DMS153 (cell line): ENCODE results near the gene WWOX.

Experiments used
- DNase-seq: peaks from one replicate; lab custom pipeline; 2025; lab: John Stamatoyannopoulos, UW

The WWOX gene

DNA sequence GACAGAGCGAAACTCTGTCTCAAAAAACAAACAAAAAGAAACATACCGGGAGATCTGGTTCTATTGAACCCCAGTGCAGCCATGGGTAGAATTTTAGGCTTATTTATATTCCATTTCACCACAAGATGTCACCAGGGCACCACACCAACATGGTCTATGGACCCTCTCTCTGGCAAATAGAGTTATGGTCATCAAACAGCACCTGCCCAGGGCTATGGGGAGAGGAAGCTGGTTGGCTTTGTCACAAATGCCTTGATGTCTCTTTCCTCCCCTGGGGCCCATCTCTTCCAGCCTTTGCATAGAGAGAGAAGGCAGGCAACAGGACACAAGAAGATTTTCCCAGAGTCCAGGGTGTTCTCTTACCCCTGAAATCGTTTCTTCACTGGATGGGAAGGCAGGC lies 128.4 kb downstream of the WWOX start:
- DNase-seq: no peak

- no peak for DNase-seq
These were observed 129.2 kb downstream of the WWOX start for GRCh38 chr16:78228704-78229103.

DNA sequence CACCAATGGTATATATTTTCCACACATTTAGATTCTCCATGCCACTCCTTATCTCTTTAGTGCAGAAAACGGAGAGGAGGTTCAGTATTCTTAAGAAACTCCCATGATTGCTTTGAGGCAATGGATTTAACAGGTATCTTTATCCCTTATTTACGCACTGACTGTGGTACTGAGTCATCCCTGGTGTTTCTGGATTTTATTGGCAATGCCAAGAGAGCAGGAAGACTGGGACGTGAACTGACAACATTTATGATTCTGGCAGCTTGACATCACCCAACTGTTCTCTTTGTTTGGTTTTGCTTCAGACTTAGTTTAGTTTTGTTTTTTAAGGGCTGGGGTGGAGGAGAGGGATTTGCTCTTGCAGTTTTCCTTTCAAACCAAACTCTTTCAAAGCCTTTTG lies 131.4 kb downstream of the WWOX start:
- peak; percentile 63 for DNase-seq

GRCh38 chr16:78235168-78235800 lies 135.8 kb downstream of the WWOX start:
- peak; percentile 53 for DNase-seq

GRCh38 chr16:78235876-78236275 lies 136.4 kb downstream of the WWOX start:
- DNase-seq: no peak

- DNase-seq: no peak
These were observed 138.4 kb downstream of the WWOX start for GRCh38 chr16:78237841-78238240.

DNA sequence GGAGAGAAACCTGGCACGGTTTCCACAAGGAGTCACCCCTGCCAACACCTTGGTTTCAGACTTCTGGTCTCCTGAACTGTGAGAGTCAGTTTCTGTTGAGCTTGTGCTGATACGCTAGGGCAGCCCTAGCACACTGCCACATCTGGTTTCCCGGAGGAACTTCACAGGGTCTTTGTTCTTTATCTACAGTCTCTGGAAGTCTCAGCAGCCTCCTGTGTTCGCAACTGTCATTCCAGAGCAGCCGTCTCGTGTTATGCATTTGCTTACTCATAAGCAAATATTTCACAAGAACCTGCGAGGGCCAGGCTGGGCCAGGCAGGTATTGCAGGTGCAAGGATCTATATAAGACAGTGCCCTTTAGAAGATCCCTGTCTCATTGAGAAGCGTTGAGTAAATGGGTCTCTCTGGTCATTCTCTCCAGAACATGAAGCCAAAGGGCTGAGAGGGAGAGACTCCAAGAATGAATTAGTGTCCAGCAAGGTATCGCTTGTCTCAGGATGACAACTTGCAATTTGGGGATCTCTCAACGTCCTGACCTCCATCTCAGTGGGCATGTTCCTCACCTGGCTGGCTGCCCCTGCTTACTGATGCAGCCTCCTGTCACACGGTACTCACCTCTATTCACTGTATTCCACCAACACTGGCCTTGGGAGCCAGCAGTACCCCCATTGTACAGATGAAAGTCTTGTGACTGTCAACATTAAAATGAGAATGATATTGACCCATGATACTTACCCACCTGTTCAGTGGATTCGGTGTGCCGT lies 141.2 kb downstream of the WWOX start:
- DNase-seq: no peak

DNA sequence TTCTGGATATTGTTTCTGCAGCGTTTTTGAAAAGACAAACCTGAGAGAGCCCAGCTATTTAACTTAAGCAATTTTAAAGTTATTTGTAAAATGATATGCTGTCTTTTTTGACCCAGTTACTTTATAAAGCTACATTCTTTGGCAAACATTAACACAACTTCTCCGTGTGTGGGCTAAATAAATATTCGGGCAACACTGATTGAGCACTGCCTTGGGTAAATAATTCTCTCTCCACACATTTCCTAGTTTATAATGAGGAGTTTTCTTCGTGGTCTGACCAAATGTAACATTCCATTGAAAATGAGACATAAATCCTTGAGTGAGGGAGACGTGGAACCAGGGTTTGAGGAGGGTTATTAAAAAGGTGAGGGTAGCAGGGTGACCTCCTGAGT lies 142.8 kb downstream of the WWOX start:
- DNase-seq: no peak

GRCh38 chr16:78244131-78244895 lies 144.9 kb downstream of the WWOX start:
- no peak for DNase-seq

- DNase-seq: no peak
These were observed 147.1 kb downstream of the WWOX start for GRCh38 chr16:78246559-78246958.

DNA sequence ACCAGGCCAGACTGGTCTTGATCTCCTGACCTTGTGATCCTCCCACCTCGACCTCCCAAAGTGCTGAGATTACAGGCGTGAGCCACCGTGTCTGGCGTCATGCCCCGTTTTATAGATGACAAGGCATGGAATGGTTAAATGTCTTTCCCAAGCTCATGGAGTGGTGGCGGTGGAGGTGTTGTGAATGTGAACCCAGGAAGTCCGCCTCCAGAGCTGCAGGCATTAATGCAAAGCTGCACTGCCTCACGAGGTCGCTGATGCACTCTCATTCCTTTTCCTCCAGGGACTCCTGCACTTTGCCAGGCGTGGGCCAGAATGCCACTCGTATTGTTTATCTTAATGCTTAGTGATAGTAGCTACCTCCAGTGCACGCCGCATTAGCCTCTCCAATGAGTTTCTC lies 149.6 kb downstream of the WWOX start:
- no peak for DNase-seq

GRCh38 chr16:78249832-78250231 lies 150.4 kb downstream of the WWOX start:
- DNase-seq: no peak

DNA sequence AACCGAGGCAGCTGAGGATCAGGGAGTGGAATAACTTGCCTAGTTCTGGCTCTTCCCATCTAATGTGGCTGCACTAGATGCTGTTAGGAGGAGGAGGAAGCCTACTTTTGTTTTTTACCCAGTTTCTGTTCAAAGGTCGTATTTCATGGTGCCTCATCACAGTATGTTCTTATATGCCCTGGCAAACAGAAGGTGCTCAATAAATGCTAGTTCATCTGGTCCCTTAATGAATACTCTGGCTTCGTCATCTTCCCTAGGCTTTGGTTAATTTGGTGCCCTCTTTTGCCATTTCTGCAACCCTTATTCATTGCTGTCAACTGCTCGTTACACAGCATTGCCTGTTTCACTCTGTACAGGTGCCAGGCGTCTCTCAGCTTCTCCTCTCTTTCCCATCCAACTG lies 151.7 kb downstream of the WWOX start:
- DNase-seq: no peak

- no peak for DNase-seq
These were observed 153.3 kb downstream of the WWOX start for GRCh38 chr16:78252757-78253156.

DNA sequence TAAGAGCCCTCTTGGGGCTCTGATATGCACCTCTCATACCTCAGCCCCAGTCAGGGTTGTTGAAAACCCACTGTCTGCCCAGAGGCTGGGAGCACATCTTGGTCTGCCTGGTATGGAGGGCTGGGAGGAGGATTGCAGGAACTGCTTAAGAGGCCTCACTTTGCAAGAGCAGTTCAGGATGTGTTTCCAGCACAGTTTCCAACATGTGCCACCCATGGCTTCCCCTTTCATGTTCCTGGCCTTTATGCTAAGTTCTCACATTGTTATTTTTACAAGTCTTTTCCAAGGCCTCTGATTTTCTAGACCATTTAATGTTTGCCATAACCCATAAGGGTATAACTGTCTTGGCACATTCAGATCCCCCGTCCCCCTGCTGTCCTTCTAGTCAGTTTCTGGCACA lies 155.4 kb downstream of the WWOX start:
- DNase-seq: no peak

GRCh38 chr16:78256686-78257375 lies 157.4 kb downstream of the WWOX start:
- DNase-seq: no peak

DNA sequence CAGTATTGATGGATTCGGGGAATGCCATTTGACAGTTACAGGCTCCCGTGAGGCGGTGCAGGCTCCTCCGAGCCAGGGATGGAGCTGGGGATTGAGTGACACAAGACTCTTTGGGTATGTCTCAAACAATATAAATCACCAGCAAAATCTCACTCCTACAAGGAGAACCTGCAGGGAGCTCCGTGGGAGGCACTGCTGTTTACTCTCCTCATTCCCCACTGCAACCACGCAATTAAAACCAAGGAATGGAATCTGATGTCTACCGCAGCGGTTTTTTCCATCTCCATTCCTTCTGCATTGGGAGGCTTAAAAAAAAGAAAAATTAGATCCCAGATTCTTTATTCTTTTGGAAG lies 157.9 kb downstream of the WWOX start:
- no peak for DNase-seq

DNA sequence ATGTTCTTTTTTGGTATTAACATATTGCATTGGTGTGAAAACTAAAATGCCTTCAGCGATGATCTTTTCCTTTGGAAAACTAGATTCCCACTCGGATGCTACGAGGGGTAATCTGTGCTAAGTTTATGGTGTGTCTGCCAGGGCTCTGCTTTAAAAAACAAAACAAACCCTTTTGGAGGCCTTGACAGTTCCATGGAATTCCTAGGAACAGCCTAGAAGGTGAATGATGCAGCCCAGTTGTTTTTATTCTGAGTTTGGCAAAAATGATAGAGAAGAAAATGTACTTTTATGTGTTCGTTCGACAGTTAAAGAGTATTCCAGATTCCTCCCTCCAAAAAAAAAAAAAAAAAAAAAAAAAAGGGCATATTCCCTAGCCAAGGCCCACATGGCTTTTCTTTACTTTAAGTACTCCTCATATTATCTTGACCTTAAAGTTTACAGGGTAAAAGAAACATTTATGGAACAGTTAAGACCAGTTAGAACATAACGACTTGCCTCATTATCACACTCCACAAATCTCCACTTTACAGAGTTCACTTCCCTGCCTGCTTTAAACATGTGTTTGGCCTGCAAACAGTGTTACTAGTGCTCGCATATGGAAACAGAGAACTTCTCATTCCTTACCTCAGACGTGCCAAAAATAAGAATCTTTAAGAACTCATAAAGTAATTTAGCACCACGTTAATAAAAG lies 159.1 kb downstream of the WWOX start:
- no peak for DNase-seq

DNA sequence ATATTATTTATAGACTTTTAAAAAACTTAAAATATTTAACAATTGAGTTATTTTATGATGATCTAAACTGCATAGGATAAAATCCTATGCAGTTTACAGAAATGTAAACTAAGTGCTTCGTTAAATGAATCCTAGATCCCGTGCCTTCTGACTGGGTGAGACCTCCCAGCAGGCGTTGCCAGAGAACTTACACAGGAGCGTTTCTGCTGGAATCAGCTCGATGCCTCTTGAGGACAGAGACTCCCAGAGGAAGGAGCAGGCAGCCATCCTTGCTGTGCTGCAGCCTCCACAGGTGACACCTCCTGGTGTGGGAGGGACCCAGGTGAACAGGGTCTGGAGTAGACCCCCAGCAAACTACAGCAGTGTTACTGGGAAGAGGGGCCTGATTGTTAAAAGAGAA lies 160.4 kb downstream of the WWOX start:
- no peak for DNase-seq

GRCh38 chr16:78264642-78265041 lies 165.2 kb downstream of the WWOX start:
- DNase-seq: no peak

GRCh38 chr16:78269256-78269655 lies 169.8 kb downstream of the WWOX start:
- no peak for DNase-seq

DNA sequence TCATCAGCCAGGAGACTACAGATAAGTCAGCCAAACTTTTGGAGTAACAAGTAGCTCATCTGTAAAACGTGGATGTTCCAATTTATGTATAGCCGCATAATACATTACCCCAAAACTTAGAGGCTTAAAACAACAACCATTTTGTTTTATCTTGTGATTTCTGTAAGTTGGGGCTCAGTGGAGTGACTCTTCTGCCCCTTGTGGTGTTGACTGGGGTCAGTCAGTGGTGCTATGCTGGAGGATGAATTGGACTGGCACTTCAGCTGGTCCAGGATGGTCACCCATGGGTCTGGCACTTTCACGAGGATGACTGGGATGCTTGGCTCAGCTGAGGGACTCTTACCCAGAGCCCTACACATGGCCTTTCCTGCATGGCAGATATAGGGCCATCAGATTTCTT lies 172.5 kb downstream of the WWOX start:
- DNase-seq: no peak
